ENCODE measurements around the gene GNG7. TPM values are rescaled to one million over a fixed set of nuclear protein-coding genes. Genes with fewer than 3 reads are reported as not detected.
"Not testable (repeated sequence)": the region's sequence is repeated elsewhere in the genome, so short reads cannot be mapped to it uniquely, and the experiment has no call there.

The GNG7 gene
- total RNA-seq, 1 donor from 2014 or later: 7.7 TPM

DNA sequence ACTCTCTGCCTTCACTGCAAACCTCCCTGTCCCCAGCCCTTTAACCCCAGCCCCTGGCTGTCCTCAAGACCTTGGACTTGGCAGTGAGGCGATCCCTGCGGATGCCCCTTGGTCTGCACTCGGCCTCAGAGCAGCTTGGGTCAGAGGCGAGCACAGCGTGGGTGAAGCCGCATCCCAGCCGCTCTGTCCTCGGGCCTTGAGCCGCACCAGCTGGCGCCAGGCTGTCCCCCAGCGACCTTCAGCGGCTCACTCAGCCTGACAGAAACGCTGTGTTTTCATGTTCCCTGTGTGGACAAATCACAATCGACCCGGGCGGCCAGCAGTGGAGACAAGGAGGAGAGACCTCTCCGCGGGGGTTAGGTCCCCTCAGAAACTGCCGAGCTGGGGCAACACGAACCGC, 52.0 kb downstream of the GNG7 start:
- Mint-ChIP-seq H3K36me3 (ENCODE audit: low read depth, unreplicated experiment) (no peaks in the 10 kb centered on the region), H3K27me3 (ENCODE audit: unreplicated experiment) (peaks cover 6% of the 10 kb centered on the region), H3K27ac (ENCODE audit: unreplicated experiment) (no peak overlapping the region), H3K4me3 (ENCODE audit: unreplicated experiment) (no peak overlapping the region), H3K9me3 (ENCODE audit: unreplicated experiment) (no peaks in the 10 kb centered on the region), H3K4me1 (ENCODE audit: unreplicated experiment) (no peaks in the 10 kb centered on the region)
- TF ChIP-seq, protein P1, sequence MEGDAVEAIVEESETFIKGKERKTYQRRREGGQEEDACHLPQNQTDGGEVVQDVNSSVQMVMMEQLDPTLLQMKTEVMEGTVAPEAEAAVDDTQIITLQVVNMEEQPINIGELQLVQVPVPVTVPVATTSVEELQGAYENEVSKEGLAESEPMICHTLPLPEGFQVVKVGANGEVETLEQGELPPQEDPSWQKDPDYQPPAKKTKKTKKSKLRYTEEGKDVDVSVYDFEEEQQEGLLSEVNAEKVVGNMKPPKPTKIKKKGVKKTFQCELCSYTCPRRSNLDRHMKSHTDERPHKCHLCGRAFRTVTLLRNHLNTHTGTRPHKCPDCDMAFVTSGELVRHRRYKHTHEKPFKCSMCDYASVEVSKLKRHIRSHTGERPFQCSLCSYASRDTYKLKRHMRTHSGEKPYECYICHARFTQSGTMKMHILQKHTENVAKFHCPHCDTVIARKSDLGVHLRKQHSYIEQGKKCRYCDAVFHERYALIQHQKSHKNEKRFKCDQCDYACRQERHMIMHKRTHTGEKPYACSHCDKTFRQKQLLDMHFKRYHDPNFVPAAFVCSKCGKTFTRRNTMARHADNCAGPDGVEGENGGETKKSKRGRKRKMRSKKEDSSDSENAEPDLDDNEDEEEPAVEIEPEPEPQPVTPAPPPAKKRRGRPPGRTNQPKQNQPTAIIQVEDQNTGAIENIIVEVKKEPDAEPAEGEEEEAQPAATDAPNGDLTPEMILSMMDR (IDR thresholded peaks at IDR 0.05; ENCODE audit: unreplicated experiment): no peak
- DNase-seq (ENCODE audit: low spot score): no peak

DNA sequence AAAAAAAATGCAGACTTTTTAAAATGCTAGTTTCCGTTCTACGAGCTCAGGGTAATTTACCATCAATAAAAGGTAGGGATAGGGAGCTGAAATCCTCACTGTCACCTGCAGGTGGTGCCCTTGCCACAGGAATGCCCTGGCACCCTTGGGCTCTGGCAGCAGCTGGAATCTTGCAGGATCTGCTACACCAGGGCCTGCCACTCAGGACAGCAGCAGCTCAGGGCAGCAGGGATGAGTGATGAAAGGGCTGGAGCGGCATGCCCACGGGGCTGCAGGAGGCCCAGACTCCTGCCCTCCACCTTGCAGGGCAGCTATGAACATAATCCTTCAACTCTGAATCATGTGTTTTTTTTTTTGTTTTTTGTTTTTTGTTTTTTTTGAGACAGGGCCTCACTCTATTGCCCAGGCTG, 54.0 kb downstream of the GNG7 start:
- H3K4me1 Mint-ChIP-seq (ENCODE audit: unreplicated experiment): no peaks in the 10 kb centered on the region
- no peaks in the 10 kb centered on the region for H3K9me3 Mint-ChIP-seq (ENCODE audit: unreplicated experiment)
- H3K27ac Mint-ChIP-seq (ENCODE audit: unreplicated experiment): no peak overlapping the region
- peak; percentile 84 for DNase-seq (ENCODE audit: low spot score)
- H3K4me3 Mint-ChIP-seq (ENCODE audit: unreplicated experiment): no peak overlapping the region
- TF ChIP-seq, protein P1 (IDR thresholded peaks at IDR 0.05; ENCODE audit: unreplicated experiment): peak; percentile 87
- no peaks in the 10 kb centered on the region for H3K36me3 Mint-ChIP-seq (ENCODE audit: low read depth, unreplicated experiment)
- peaks cover 7% of the 10 kb centered on the region for H3K27me3 Mint-ChIP-seq (ENCODE audit: unreplicated experiment)

GRCh38 chr19:2648099-2648498, 54.4 kb downstream of the GNG7 start:
- no peak overlapping the region for H3K4me3 Mint-ChIP-seq (ENCODE audit: unreplicated experiment)
- H3K4me1 Mint-ChIP-seq (ENCODE audit: unreplicated experiment): no peaks in the 10 kb centered on the region
- no peak overlapping the region for H3K27ac Mint-ChIP-seq (ENCODE audit: unreplicated experiment)
- no peaks in the 10 kb centered on the region for H3K9me3 Mint-ChIP-seq (ENCODE audit: unreplicated experiment)
- TF ChIP-seq, protein P1 (IDR thresholded peaks at IDR 0.05; ENCODE audit: unreplicated experiment): no peak
- no peaks in the 10 kb centered on the region for H3K36me3 Mint-ChIP-seq (ENCODE audit: low read depth, unreplicated experiment)
- H3K27me3 Mint-ChIP-seq (ENCODE audit: unreplicated experiment): peaks cover 7% of the 10 kb centered on the region
- DNase-seq (ENCODE audit: low spot score): no peak

DNA sequence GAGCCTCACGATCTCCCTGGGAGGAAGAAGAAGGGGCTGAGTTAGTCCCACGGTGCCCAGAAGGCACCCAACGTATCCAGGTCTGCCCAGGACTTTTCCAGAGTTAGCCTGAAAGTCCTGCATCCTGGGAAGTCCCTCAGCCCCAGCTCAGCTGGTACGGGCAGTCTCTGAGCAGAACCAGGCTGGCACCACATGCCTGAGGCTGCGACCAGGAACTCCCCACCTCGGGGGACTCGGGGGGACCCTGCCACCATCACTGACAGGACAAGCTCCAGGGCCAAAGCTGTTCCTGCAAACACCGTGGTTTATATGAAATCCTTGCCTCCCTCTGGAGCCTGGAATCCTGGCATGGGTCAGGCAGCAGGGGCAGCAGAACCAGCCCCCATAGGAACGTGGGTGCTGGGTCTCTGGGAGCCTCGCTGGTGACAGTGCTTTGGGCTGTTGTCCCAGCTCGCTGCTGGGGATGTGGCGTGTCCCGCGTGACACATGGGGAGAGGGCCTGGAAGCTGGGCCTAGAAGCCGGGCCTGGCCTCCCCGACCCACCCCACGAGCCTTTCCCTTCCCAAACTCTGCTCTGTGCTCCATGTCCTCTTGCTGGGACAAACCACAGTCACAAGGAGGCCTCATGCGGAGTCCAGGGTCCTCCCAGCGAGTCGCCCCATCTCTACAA, 55.5 kb downstream of the GNG7 start:
- no peaks in the 10 kb centered on the region for H3K9me3 Mint-ChIP-seq (ENCODE audit: unreplicated experiment)
- DNase-seq (ENCODE audit: low spot score): no peak
- H3K27ac Mint-ChIP-seq (ENCODE audit: unreplicated experiment): no peak overlapping the region
- H3K4me3 Mint-ChIP-seq (ENCODE audit: unreplicated experiment): no peak overlapping the region
- no peaks in the 10 kb centered on the region for H3K36me3 Mint-ChIP-seq (ENCODE audit: low read depth, unreplicated experiment)
- H3K27me3 Mint-ChIP-seq (ENCODE audit: unreplicated experiment): peaks cover 6% of the 10 kb centered on the region
- TF ChIP-seq, protein P1 (IDR thresholded peaks at IDR 0.05; ENCODE audit: unreplicated experiment): no peak
- no peaks in the 10 kb centered on the region for H3K4me1 Mint-ChIP-seq (ENCODE audit: unreplicated experiment)

- no peaks in the 10 kb centered on the region for H3K36me3 Mint-ChIP-seq (ENCODE audit: low read depth, unreplicated experiment)
- no peak for DNase-seq (ENCODE audit: low spot score)
- no peaks in the 10 kb centered on the region for H3K9me3 Mint-ChIP-seq (ENCODE audit: unreplicated experiment)
- H3K27ac Mint-ChIP-seq (ENCODE audit: unreplicated experiment): no peak overlapping the region
- TF ChIP-seq, protein P1 (IDR thresholded peaks at IDR 0.05; ENCODE audit: unreplicated experiment): no peak
- peaks cover 6% of the 10 kb centered on the region for H3K27me3 Mint-ChIP-seq (ENCODE audit: unreplicated experiment)
- H3K4me1 Mint-ChIP-seq (ENCODE audit: unreplicated experiment): no peaks in the 10 kb centered on the region
- H3K4me3 Mint-ChIP-seq (ENCODE audit: unreplicated experiment): no peak overlapping the region
Observed at GRCh38 chr19:2645826-2646225, 56.7 kb downstream of the GNG7 start.

GRCh38 chr19:2643123-2643737, 59.3 kb downstream of the GNG7 start:
- not testable (repeated sequence) for H3K9me3 Mint-ChIP-seq (ENCODE audit: unreplicated experiment)

More at GRCh38 chr19:2643123-2643737, 59.3 kb downstream of the GNG7 start:
- H3K27ac Mint-ChIP-seq (ENCODE audit: unreplicated experiment); H3K36me3 Mint-ChIP-seq (ENCODE audit: low read depth, unreplicated experiment); DNase-seq (ENCODE audit: low spot score); H3K4me1 Mint-ChIP-seq (ENCODE audit: unreplicated experiment); H3K4me3 Mint-ChIP-seq (ENCODE audit: unreplicated experiment): not testable (repeated sequence)
- H3K27me3 Mint-ChIP-seq (ENCODE audit: unreplicated experiment): peaks cover 10% of the 10 kb centered on the region

Data from endothelial cell (in vitro differentiated cells).